Mesothelial cell of epicardium (in vitro differentiated cells): ENCODE results near the gene SLC34A1. TPM values are rescaled to one million over a fixed set of nuclear protein-coding genes. Genes with fewer than 3 reads are reported as not detected.
A peak's percentile ranks its signal among the peaks of the same experiment; 100 is the strongest.

Experiments used
- DNase-seq, 2 experiments: peaks; one replicate each; pipeline ENCODE4 v3.0.0; 2021; ENCODE audit warnings: low spot score in 2 of 2; ENCODE audit not compliant: unreplicated experiment in 2 of 2
- H3K27ac Mint-ChIP-seq: 2 replicates; pipeline ENCODE4 v1.8.0; 2021; ENCODE audit warnings: mixed read lengths
- H3K27me3 Mint-ChIP-seq: 2 replicates; pipeline ENCODE4 v1.8.0; 2021; ENCODE audit warnings: low read depth, mixed read lengths
- H3K36me3 Mint-ChIP-seq: 2 replicates; pipeline ENCODE4 v1.8.0; 2021; ENCODE audit warnings: mixed read lengths
- H3K4me1 Mint-ChIP-seq: 2 replicates; pipeline ENCODE4 v1.8.0; 2021; ENCODE audit warnings: mixed read lengths
- H3K4me3 Mint-ChIP-seq: 2 replicates; pipeline ENCODE4 v1.8.0; 2021; ENCODE audit warnings: mild to moderate bottlenecking, moderate library complexity, mixed read lengths
- H3K9me3 Mint-ChIP-seq: 2 replicates; pipeline ENCODE4 v1.8.0; 2021; ENCODE audit warnings: mixed read lengths
- CTCF ChIP-seq: fragments of 200-600 bp; sonication (generic); IDR thresholded peaks from one replicate; pipeline ENCODE4 v1.5.0; 2021; ENCODE audit warnings: antibody characterized with exemption; ENCODE audit not compliant: unreplicated experiment
- total RNA-seq: library from RNA; stranded (reverse); gene quantifications from 3 replicates; pipeline ENCODE4 v1.2.1, GENCODE V29; 2021

SLC34A1 gene
- total RNA-seq, 1 donor from 2014 or later = not detected

GRCh38 chr5:177434437-177434836 lies 50.2 kb downstream of the SLC34A1 start:
- no peak overlapping the region for H3K4me3 Mint-ChIP-seq
- no peaks in the 10 kb centered on the region for H3K9me3 Mint-ChIP-seq
- no peak for DNase-seq
- no peaks in the 10 kb centered on the region for H3K27me3 Mint-ChIP-seq
- H3K27ac Mint-ChIP-seq = no peak overlapping the region
- no peak for TF ChIP-seq CTCF
- peaks cover 2% of the 10 kb centered on the region for H3K4me1 Mint-ChIP-seq
- peaks cover 18% of the 10 kb centered on the region for H3K36me3 Mint-ChIP-seq

GRCh38 chr5:177434942-177435738 lies 50.9 kb downstream of the SLC34A1 start:
- no peak for TF ChIP-seq CTCF
- Mint-ChIP-seq H3K27me3 (no peaks in the 10 kb centered on the region), H3K27ac (no peak overlapping the region), H3K9me3 (no peaks in the 10 kb centered on the region), H3K4me3 (no peak overlapping the region), H3K4me1 (no peaks in the 10 kb centered on the region), H3K36me3 (peaks cover 22% of the 10 kb centered on the region)
- no peak for DNase-seq

- Mint-ChIP-seq H3K36me3 (peaks cover 22% of the 10 kb centered on the region), H3K27ac (no peak overlapping the region), H3K4me1 (no peaks in the 10 kb centered on the region), H3K4me3 (no peak overlapping the region), H3K9me3 (no peaks in the 10 kb centered on the region), H3K27me3 (no peaks in the 10 kb centered on the region)
- DNase-seq = no peak
- TF ChIP-seq CTCF = no peak
Measured at GRCh38 chr5:177435847-177436536, 51.8 kb downstream of the SLC34A1 start.

- H3K4me3 Mint-ChIP-seq = no peak overlapping the region
- H3K27ac Mint-ChIP-seq = no peak overlapping the region
- no peaks in the 10 kb centered on the region for H3K27me3 Mint-ChIP-seq
- no peaks in the 10 kb centered on the region for H3K9me3 Mint-ChIP-seq
- no peaks in the 10 kb centered on the region for H3K4me1 Mint-ChIP-seq
- no peak for DNase-seq
- no peak for TF ChIP-seq CTCF
- H3K36me3 Mint-ChIP-seq = peaks cover 22% of the 10 kb centered on the region
Measured at GRCh38 chr5:177437623-177438022, 53.4 kb downstream of the SLC34A1 start.

- H3K9me3 Mint-ChIP-seq = no peaks in the 10 kb centered on the region
- no peak overlapping the region for H3K4me3 Mint-ChIP-seq
- peaks cover 20% of the 10 kb centered on the region for H3K36me3 Mint-ChIP-seq
- no peak for TF ChIP-seq CTCF
- H3K4me1 Mint-ChIP-seq = no peaks in the 10 kb centered on the region
- H3K27me3 Mint-ChIP-seq = no peaks in the 10 kb centered on the region
- DNase-seq = no peak
- peak overlapping the region; percentile 59 for H3K27ac Mint-ChIP-seq
Measured at GRCh38 chr5:177438468-177438867, 54.2 kb downstream of the SLC34A1 start.
